ENCODE data around the gene AP3B1. TPM values are rescaled to one million over a fixed set of nuclear protein-coding genes. Genes with fewer than 3 reads are reported as not detected.

The AP3B1 gene
- polyA plus RNA-seq, 3 donors, result 20.3 to 39.8 (median 24.9) TPM

DNA sequence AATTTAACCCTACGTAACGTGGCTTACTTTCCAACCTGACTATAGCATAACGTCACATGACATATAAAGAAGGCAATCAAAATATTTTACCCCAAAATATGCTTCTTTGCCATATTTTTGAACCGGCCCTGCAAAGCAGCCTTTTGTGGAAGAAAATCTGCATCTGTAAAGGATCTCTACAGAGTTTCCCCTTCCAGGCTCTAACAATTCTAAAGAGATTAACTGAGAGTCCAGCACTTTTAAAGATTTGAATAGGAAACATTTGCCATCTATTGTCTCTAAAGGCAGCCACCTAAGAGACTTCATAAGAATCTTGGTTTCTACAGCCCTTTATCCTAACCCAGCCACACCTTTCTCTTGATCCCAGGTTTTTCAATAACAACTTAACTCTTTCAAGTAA is 22.7 kb downstream of the AP3B1 start:
- Histone ChIP-seq H3K9me3 (replicated peaks in 1 of 2; ENCODE audit: control insufficient read depth in 1 of 2, insufficient read depth in 1 of 2, low read length in 2 of 2) (no peaks in the 10 kb centered on the region), H3K9ac (ENCODE audit: insufficient read depth, low read length, poor library complexity, severe bottlenecking) (no peak overlapping the region), H4K20me1 (ENCODE audit: insufficient read depth, low read length) (peaks cover 84% of the 10 kb centered on the region), H3K27ac (ENCODE audit: low read depth in 1 of 2, low read length in 2 of 2) (no peak overlapping the region), H3K4me3 (replicated peaks in 1 of 3; ENCODE audit: low read depth in 2 of 3, low read length in 3 of 3) (no peak overlapping the region), H3K27me3 (ENCODE audit: control insufficient read depth in 2 of 2, insufficient read depth in 2 of 2, low read length in 2 of 2) (no peaks in the 10 kb centered on the region), H2AFZ (ENCODE audit: insufficient read depth, low read depth, low read length, poor library complexity, severe bottlenecking) (no peak overlapping the region), H3K36me3 (replicated peaks in 1 of 2; ENCODE audit: control insufficient read depth in 1 of 2, insufficient read depth in 2 of 2, low read length in 2 of 2) (peaks cover 2 to 6% of the 10 kb centered on the region in 2 donors), H3K79me2 (ENCODE audit: insufficient read depth, low read length) (peaks cover 82% of the 10 kb centered on the region), H3K4me2 (replicated peaks; ENCODE audit: extremely low read depth, low read length, poor library complexity, severe bottlenecking) (no peak overlapping the region), H3K4me1 (ENCODE audit: control insufficient read depth in 1 of 2, insufficient read depth in 2 of 2, low read length in 2 of 2) (peaks cover 9 to 21% of the 10 kb centered on the region in 2 donors)
- no peak for DNase-seq
- Mint-ChIP-seq H3K9me3 (peaks cover 0 to 3% (median 0%) of the 10 kb centered on the region in 7 donors), H3K27me3 (ENCODE audit: low read depth in 3 of 3) (no peaks in the 10 kb centered on the region), H3K4me1 (peaks cover 28% of the 10 kb centered on the region), H3K4me3 (no peak overlapping the region), H3K27ac (peak overlapping the region in 2 of 7 donors; percentile 28 to 67), H3K36me3 (peaks cover 13 to 20% of the 10 kb centered on the region in 2 donors)
- WGBS (ENCODE audit: insufficient coverage), result 100% methylated on average over 1 of the region's 4 CpGs
- TF ChIP-seq, protein P1, sequence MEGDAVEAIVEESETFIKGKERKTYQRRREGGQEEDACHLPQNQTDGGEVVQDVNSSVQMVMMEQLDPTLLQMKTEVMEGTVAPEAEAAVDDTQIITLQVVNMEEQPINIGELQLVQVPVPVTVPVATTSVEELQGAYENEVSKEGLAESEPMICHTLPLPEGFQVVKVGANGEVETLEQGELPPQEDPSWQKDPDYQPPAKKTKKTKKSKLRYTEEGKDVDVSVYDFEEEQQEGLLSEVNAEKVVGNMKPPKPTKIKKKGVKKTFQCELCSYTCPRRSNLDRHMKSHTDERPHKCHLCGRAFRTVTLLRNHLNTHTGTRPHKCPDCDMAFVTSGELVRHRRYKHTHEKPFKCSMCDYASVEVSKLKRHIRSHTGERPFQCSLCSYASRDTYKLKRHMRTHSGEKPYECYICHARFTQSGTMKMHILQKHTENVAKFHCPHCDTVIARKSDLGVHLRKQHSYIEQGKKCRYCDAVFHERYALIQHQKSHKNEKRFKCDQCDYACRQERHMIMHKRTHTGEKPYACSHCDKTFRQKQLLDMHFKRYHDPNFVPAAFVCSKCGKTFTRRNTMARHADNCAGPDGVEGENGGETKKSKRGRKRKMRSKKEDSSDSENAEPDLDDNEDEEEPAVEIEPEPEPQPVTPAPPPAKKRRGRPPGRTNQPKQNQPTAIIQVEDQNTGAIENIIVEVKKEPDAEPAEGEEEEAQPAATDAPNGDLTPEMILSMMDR (IDR thresholded peaks at IDR 0.05), result no peak
- intact Hi-C loops (cut with micrococcal nuclease), result no loop called here

DNA sequence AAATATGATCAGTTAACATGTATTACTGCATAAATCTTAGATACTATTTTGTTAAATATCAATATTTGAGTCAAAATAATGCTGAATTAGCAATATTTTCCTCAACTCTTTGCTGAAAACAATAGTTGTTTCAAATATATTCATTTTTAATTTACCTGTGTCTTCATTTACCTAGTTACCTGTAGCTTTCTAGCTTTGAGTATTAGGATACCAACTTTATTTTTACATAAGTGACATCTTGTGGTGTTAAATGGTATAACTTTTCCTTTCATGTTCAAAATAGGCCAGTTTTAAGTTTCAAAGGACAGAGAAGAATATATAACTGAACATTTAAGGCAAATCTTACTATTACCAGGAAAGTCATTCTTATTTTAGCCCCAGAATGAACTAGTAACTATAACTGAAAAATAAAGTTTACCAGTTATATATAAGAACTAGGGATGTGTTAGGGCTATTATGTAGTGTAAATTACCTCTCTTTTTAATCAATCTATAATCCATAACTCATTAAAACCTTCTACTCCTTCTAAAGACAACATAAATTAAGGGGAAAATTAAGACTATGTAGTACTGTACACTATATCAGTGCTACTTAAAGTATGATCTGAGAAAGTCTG is 25.3 kb downstream of the AP3B1 start:
- peaks cover 20% of the 10 kb centered on the region for H3K4me1 Mint-ChIP-seq

More for the DNA sequence above, 25.3 kb downstream of the AP3B1 start:
- Mint-ChIP-seq H3K27ac (no peak overlapping the region), H3K36me3 (peaks cover 23 to 28% of the 10 kb centered on the region in 2 donors), H3K27me3 (ENCODE audit: low read depth in 3 of 3) (no peaks in the 10 kb centered on the region), H3K9me3 (peaks cover 0 to 1% (median 0%) of the 10 kb centered on the region in 7 donors), H3K4me3 (no peak overlapping the region)
- Histone ChIP-seq H3K4me1 (ENCODE audit: control insufficient read depth in 1 of 2, insufficient read depth in 2 of 2, low read length in 2 of 2) (peaks cover 9 to 21% of the 10 kb centered on the region in 2 donors), H3K79me2 (ENCODE audit: insufficient read depth, low read length) (peaks cover 68% of the 10 kb centered on the region), H3K9me3 (replicated peaks in 1 of 2; ENCODE audit: control insufficient read depth in 1 of 2, insufficient read depth in 1 of 2, low read length in 2 of 2) (no peaks in the 10 kb centered on the region), H3K4me2 (replicated peaks; ENCODE audit: extremely low read depth, low read length, poor library complexity, severe bottlenecking) (peak overlapping the region; percentile 52), H3K27me3 (ENCODE audit: control insufficient read depth in 2 of 2, insufficient read depth in 2 of 2, low read length in 2 of 2) (no peaks in the 10 kb centered on the region), H3K27ac (ENCODE audit: low read depth in 1 of 2, low read length in 2 of 2) (peak overlapping the region in 1 of 2 donors; percentile 43), H3K36me3 (replicated peaks in 1 of 2; ENCODE audit: control insufficient read depth in 1 of 2, insufficient read depth in 2 of 2, low read length in 2 of 2) (peaks cover 13 to 29% of the 10 kb centered on the region in 2 donors), H4K20me1 (ENCODE audit: insufficient read depth, low read length) (peaks cover 62% of the 10 kb centered on the region), H3K9ac (ENCODE audit: insufficient read depth, low read length, poor library complexity, severe bottlenecking) (no peak overlapping the region), H2AFZ (ENCODE audit: insufficient read depth, low read depth, low read length, poor library complexity, severe bottlenecking) (no peak overlapping the region), H3K4me3 (replicated peaks in 1 of 3; ENCODE audit: low read depth in 2 of 3, low read length in 3 of 3) (peak overlapping the region in 1 of 3 experiments; percentile 50)
- intact Hi-C loops (cut with micrococcal nuclease), result no loop called here
- TF ChIP-seq, protein P1 (IDR thresholded peaks at IDR 0.05), result peak; percentile 81
- no peak for DNase-seq
